ENCODE data around the gene NUP62. TPM values are rescaled to one million over a fixed set of nuclear protein-coding genes. Genes with fewer than 3 reads are reported as not detected.
"Not testable (repeated sequence)": the region's sequence is repeated elsewhere in the genome, so short reads cannot be mapped to it uniquely, and the experiment has no call there.

NUP62 gene
- total RNA-seq, 1 experiment from 2014 or later, result 39.9 TPM

- in situ Hi-C loops (cut with HindIII; ENCODE audit: low pct_unique_long_range_greater_than_20kb, low sequenced_read_pairs), result no loop called here
- DNase-seq (ENCODE audit: low read depth, low spot score), result no peak
These were observed 25.0 kb upstream of the NUP62 start for GRCh38 chr19:49954092-49954829.

- in situ Hi-C loops (cut with HindIII; ENCODE audit: low pct_unique_long_range_greater_than_20kb, low sequenced_read_pairs), result no loop called here
- no peak for DNase-seq (ENCODE audit: low read depth, low spot score)
These were observed 24.1 kb upstream of the NUP62 start for GRCh38 chr19:49953416-49953815.

- in situ Hi-C loops (cut with HindIII; ENCODE audit: low pct_unique_long_range_greater_than_20kb, low sequenced_read_pairs), result no loop called here
- no peak for DNase-seq (ENCODE audit: low read depth, low spot score)
These were observed 23.6 kb upstream of the NUP62 start for GRCh38 chr19:49952906-49953305.

DNA sequence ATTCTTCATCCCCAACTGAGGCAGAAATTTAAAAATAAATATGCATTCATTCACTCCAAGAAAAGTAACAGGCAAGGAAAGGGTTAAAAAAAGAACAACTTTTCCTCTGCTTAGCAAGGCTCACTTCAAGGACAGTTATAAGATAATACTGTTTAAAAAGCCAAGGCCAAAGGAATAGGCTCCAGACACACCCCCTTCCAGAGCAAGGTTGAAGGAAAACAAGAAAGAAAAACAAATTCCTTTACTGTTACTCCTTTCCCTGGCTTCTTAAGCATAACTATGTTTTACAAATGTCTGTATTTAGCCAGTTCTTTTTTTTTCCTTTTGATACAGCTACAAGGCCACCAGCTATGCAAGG lies 23.2 kb upstream of the NUP62 start:
- DNase-seq (ENCODE audit: low read depth, low spot score), result no peak
- in situ Hi-C loops (cut with HindIII; ENCODE audit: low pct_unique_long_range_greater_than_20kb, low sequenced_read_pairs), result no loop called here

DNA sequence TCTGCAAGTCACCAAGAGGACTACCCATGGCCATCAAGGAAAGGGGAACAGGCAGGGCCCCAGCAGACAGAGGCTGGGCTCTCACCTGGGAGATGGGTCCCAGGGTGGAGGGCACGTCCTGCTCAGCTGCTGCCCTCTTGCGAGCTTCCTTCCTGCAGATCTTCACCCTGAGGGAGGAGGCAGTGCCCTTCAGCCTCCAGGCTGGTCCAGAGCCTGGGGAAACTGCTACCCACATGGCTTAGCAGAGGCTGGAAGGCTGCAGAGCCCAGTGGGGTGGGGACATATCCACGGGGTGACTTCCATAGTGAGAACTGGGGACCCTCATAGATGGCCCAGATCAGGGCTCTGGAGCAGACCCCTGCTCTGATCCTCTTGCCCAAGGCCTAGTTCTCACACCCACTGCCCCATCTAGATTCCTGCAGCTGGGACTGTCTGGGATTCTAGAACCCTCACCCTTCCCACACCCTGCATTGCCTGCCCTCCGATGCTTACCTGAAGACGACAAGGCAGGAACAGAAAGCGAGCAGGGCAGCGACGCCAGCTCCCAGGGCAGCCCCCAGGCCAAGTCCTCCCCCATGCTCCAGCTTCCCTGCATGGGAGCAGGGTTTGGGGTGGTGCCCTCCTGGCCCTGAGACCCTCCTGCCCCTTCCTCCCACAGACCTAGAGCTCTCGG lies 22.6 kb upstream of the NUP62 start:
- no peak for DNase-seq (ENCODE audit: low read depth, low spot score)
- in situ Hi-C loops (cut with HindIII; ENCODE audit: low pct_unique_long_range_greater_than_20kb, low sequenced_read_pairs), result no loop called here

DNA sequence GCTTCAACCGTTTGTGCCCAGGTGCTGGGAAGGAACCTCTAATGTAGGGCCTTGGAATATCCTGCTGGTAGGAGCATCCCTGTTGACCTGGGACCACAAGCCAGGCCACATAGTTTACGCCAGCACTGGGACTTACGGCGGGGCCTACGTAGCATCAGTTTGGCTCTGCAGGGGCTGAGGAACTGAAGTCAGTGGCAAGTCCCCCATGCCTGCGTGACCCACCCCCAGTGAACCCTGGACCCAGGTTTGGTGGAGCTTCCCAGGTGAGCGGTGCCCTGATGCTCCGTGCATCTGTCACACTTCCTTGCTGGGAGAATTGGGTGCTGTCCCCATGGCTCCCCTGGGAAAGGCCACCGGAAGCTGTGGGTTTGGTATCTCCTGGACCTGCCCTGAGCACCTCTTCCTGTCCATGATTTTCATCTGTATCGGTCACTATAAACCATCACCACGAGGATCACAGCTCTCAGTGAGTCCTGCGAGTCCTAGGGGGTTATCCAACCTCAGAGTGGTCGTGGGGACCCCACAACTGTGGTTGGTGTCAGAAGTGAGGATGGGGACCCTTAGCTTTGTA lies 21.7 kb upstream of the NUP62 start:
- in situ Hi-C loops (cut with HindIII; ENCODE audit: low pct_unique_long_range_greater_than_20kb, low sequenced_read_pairs), result no loop called here
- no peak for DNase-seq (ENCODE audit: low read depth, low spot score)

GRCh38 chr19:49950590-49950948 lies 21.3 kb upstream of the NUP62 start:
- no peak for DNase-seq (ENCODE audit: low read depth, low spot score)
- in situ Hi-C loops (cut with HindIII; ENCODE audit: low pct_unique_long_range_greater_than_20kb, low sequenced_read_pairs), result no loop called here

- in situ Hi-C loops (cut with HindIII; ENCODE audit: low pct_unique_long_range_greater_than_20kb, low sequenced_read_pairs), result no loop called here
- DNase-seq (ENCODE audit: low read depth, low spot score), result no peak
These were observed 20.7 kb upstream of the NUP62 start for GRCh38 chr19:49949742-49950589.

DNA sequence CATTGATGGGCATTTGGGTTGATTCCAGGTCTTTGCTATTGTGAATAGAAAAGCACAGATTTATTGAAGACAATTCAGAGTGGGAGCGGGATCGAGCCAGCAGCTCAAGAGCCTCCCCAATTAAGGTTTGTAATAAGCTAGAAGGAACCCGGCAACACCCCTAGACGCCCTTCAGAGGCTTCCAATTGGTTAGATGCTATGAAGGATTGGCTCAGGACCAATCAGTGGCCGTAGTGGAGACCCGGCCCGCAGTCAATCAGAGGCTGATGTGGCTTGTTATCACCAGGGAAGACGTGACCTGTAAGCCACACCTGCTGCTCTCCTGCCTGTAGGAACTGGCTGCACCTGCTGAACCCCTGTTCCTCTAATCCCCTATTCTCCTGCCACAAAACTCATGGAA lies 17.1 kb upstream of the NUP62 start:
- in situ Hi-C loops (cut with HindIII; ENCODE audit: low pct_unique_long_range_greater_than_20kb, low sequenced_read_pairs), result no loop called here
- no peak for DNase-seq (ENCODE audit: low read depth, low spot score)

- DNase-seq (ENCODE audit: low read depth, low spot score); in situ Hi-C loops (cut with HindIII; ENCODE audit: low pct_unique_long_range_greater_than_20kb, low sequenced_read_pairs): not testable (repeated sequence)
These were observed 15.3 kb upstream of the NUP62 start for GRCh38 chr19:49944567-49944966.

DNA sequence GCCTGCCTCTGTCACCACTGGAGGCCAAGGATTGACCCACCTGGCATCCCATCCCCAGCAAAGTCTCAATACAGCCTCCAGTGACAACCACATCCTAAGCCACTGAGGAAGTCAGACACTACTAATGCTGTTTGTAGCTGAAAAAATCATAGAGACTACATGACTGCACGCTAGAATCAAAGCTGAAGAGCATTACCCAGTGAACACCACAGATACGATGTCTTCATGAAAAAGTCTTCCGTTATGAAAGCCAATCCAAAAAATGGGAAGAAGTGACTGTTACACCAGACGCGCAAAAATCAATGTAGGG lies 11.1 kb upstream of the NUP62 start:
- in situ Hi-C loops (cut with HindIII; ENCODE audit: low pct_unique_long_range_greater_than_20kb, low sequenced_read_pairs), result no loop called here
- DNase-seq (ENCODE audit: low read depth, low spot score), result no peak

- peak; percentile 16 for DNase-seq (ENCODE audit: low read depth, low spot score)
- in situ Hi-C loops (cut with HindIII; ENCODE audit: low pct_unique_long_range_greater_than_20kb, low sequenced_read_pairs), result no loop called here
These were observed 10.6 kb upstream of the NUP62 start for GRCh38 chr19:49939721-49940481.

DNA sequence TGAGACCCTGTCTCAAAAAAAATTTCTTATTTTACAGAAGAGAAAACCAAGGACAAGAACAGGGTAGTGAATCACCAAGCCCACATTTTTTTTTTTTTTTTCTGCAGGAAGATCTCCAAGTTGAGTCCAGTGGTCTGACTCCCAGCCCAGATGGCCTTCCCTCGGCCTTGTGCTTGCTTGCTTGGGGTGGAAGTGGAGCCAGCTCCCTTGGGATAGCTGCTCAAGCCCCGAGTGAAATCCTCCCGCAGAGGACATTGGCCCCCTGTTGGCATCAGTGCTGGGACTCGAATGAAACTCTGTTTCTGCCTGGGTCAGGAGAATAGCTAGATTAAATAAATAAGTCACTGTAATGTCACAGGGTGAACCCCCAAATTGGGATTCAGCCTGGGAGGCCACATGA lies 9.4 kb upstream of the NUP62 start:
- in situ Hi-C loops (cut with HindIII; ENCODE audit: low pct_unique_long_range_greater_than_20kb, low sequenced_read_pairs), result no loop called here
- no peak for DNase-seq (ENCODE audit: low read depth, low spot score)

- in situ Hi-C loops (cut with HindIII; ENCODE audit: low pct_unique_long_range_greater_than_20kb, low sequenced_read_pairs), result no loop called here
These were observed 8.6 kb upstream of the NUP62 start for GRCh38 chr19:49937750-49938381.

DNA sequence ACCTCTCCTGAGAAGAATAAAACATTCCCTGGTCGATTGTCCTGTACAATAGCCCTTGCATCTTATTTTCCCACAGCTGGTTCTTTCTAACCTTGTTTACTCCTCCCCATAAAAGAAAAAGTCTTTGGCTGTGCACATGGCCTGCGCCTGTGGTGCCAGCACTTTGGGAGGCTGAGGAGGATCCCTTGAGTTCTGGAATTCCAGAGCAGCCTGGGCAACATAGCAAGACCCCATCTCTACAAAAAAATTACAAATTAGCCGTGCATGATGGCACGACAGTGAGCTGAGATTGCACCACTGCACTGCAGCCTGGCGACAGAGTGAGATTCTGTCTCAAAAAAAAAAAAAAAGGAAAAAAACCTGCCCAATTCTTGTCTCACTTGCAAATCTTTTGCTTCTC lies 7.2 kb upstream of the NUP62 start:
- in situ Hi-C loops (cut with HindIII; ENCODE audit: low pct_unique_long_range_greater_than_20kb, low sequenced_read_pairs), result no loop called here
- DNase-seq (ENCODE audit: low read depth, low spot score), result no peak

More at GRCh38 chr19:49937750-49938381, 8.6 kb upstream of the NUP62 start:
- DNase-seq (ENCODE audit: low read depth, low spot score), result peak; percentile 73

DNA sequence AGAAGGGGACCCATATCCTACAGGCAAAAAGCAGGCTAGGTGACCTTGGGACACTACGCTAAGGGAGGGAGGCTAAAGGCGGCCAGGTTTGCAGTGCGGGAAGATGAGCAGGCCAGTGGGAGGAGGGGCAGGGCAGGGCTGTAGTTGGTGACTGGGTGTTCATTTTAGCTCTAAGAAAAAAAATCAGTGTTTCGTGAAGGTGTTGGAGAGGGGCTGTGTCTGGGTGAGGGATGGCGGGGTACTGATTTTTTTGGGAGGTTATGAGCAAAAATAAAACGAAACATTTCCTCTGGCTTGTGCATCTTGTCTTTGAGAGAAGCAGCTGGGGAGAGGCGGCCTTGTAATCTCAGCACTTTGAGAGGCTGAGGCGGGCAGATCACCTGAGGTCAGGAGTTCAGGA lies 4.3 kb upstream of the NUP62 start:
- in situ Hi-C loops (cut with HindIII; ENCODE audit: low pct_unique_long_range_greater_than_20kb, low sequenced_read_pairs), result no loop called here
- no peak for DNase-seq (ENCODE audit: low read depth, low spot score)

GRCh38 chr19:49932731-49933131 lies 3.4 kb upstream of the NUP62 start:
- in situ Hi-C loops (cut with HindIII; ENCODE audit: low pct_unique_long_range_greater_than_20kb, low sequenced_read_pairs), result no loop called here
- no peak for DNase-seq (ENCODE audit: low read depth, low spot score)

Measured in SK-MEL-5 (cell line).